Heart left ventricle (tissue), 16 donors: ENCODE data around the gene KRTAP10-6. TPM values are rescaled to one million over a fixed set of nuclear protein-coding genes. Genes with fewer than 3 reads are reported as not detected.
"Not testable (repeated sequence)": the region's sequence is repeated elsewhere in the genome, so short reads cannot be mapped to it uniquely, and the experiment has no call there.

Source experiments
- ATAC-seq, 4 donors: fragments of 200-7000 bp; cut with Tn5 transposase; one replicate each; pipeline ENCODE4 v1.9.1; 2020 to 2022; ENCODE audit warnings: moderate library complexity in 4 of 4, mild to moderate bottlenecking in 3 of 4, moderate number of reproducible peaks in 1 of 4
- DNase-seq, 5 donors: peaks; one replicate each; pipeline ENCODE4 v3.0.0-alpha.2; 2020
- H3K27ac ChIP-seq, 12 donors: fragments of 200-600 bp; sonication (generic) in 4 of 12; one replicate each; pipeline versions ENCODE4 v1.5.0 to v1.8.0; 2016 to 2022; ENCODE audit warnings: mild to moderate bottlenecking in 2 of 12
- H3K27me3 ChIP-seq, 9 donors: fragments of 200-600 bp; sonication (generic) in 2 of 9; one replicate each; pipeline versions ENCODE4 v1.5.1 to v1.8.0; 2016 to 2022; ENCODE audit warnings: mild to moderate bottlenecking in 3 of 9
- H3K36me3 ChIP-seq, 9 donors: fragments of 200-600 bp; sonication (generic) in 2 of 9; one replicate each; pipeline versions ENCODE4 v1.5.0 to v1.8.0; 2018 to 2022; ENCODE audit warnings: mild to moderate bottlenecking in 2 of 9
- H3K4me1 ChIP-seq, 12 donors: fragments of 200-600 bp; sonication (generic) in 4 of 12; one replicate each; pipeline versions ENCODE4 v1.5.0 to v1.8.0; 2016 to 2022; ENCODE audit warnings: mild to moderate bottlenecking in 3 of 12
- H3K4me3 ChIP-seq, 12 donors: fragments of 200-600 bp; sonication (generic) in 4 of 12; one replicate each; pipeline versions ENCODE4 v1.5.0 to v1.8.0; 2017 to 2022; ENCODE audit warnings: mild to moderate bottlenecking in 9 of 12, moderate library complexity in 4 of 12
- H3K9me3 ChIP-seq, 12 donors: fragments of 200-600 bp; sonication (generic) in 4 of 12; one replicate each; pipeline versions ENCODE4 v1.5.0 to v1.8.0; 2016 to 2022; ENCODE audit warnings: mild to moderate bottlenecking in 1 of 12
- POLR2A ChIP-seq, 2 donors: fragments of 450-650 bp; IDR thresholded peaks; one replicate each; pipeline ENCODE4 v1.6.1; 2017; ENCODE audit warnings: antibody characterized with exemption in 2 of 2, mild to moderate bottlenecking in 2 of 2, moderate library complexity in 2 of 2
- WGBS, 4 donors: extraction: QIAGEN DNeasy Blood & Tissue Kit in 2 of 4; methylation state at CpG; one replicate each; pipeline versions ENCODE4 v1.1.5 to v1.1.7; 2013 to 2018; 5-methylcytosine and 5-hydroxymethylcytosine counted together
- intact Hi-C, 10 donors: fragments of 100-400 bp; cut with DNase I; formaldehyde crosslinking; loops; one replicate each; pipeline versions ENCODE4 v1.11.1 to v1.14.2; 2022
- polyA plus RNA-seq, 2 donors: library from polyadenylated mRNA; stranded (reverse); fragments of 200-250 nt; gene quantifications; one replicate each; pipeline ENCODE4 v1.2.3, GENCODE V29; 2013
- total RNA-seq, 9 donors: library from RNA; depleted of rRNA in 2 of 9; stranded (reverse); fragments of >200 nt in 2 of 9; fragmentation: NEBNext Ultra II Directional in 3 of 9; extraction: Animal tissue kit (Norgen Biotek cat#: 25700) in 3 of 9; gene quantifications; one replicate each; pipeline versions ENCODE4 v1.1.0 to v1.2.4, GENCODE V29; 2016 to 2023
- TF ChIP-seq, protein P1 (sequence below), 12 donors: fragments of 200-600 bp; sonication (generic) in 4 of 12; IDR thresholded peaks; one replicate each; pipeline versions ENCODE4 v1.5.0 to v1.8.0; 2018 to 2022; ENCODE audit warnings: antibody characterized with exemption in 12 of 12, mild to moderate bottlenecking in 5 of 12
- donor health status: ischemic (EF 13 %, LVEDD 7.1; RV severe dilation, severe dysfunction).
- donor health status: healthy with polysubstance abuse.
- donor health status: DM: no; HTN: yes; CAD: no.
- donor health status: DM: no; HTN: no; CAD: no.
- donor health status: ischemic (EF 25% LVEDD 6.9; RV normal size, moderate dysfunction).
- donor health status: ischemic (EF 25% LVEDD 5.7; RV mildly dilated, moderate dysfunction).
- donor health status: healthy.
- donor health status: DM: yes; HTN: yes; CAD: no.
- donor health status: ischemic (EF 35%, LVEDD 5.7; RV mildly dilated, moderate dysfunction).
- donor health status: nonischemic (EF 11% LVEDD 7.7; RV severe dilation, severe dysfunction).
- donor health status: DM: yes; HTN: yes; CAD: no.
- donor health status: PGD.
- donor health status: ischemic (EF 29% LVEDD 5.4; RV normal size, mild dysfunction).
- donor health status: nonischemic (EF 23%, LVEDD 6.1; RV moderate dilation, normal function).

The KRTAP10-6 gene
- total and polyA plus RNA-seq, 11 donors, result not detected

- intact Hi-C loops, result no loop called here
- ATAC-seq (no peak), DNase-seq (no peak)
- WGBS, 4 donors, result 78 to 84% (median 83%) methylated on average over 12 of the region's 12 CpGs
- H3K36me3 ChIP-seq, result no peaks in the 10 kb centered on the region
- no peak for TF ChIP-seq POLR2A (IDR thresholded peaks at IDR 0.05)
- TF ChIP-seq, protein P1, sequence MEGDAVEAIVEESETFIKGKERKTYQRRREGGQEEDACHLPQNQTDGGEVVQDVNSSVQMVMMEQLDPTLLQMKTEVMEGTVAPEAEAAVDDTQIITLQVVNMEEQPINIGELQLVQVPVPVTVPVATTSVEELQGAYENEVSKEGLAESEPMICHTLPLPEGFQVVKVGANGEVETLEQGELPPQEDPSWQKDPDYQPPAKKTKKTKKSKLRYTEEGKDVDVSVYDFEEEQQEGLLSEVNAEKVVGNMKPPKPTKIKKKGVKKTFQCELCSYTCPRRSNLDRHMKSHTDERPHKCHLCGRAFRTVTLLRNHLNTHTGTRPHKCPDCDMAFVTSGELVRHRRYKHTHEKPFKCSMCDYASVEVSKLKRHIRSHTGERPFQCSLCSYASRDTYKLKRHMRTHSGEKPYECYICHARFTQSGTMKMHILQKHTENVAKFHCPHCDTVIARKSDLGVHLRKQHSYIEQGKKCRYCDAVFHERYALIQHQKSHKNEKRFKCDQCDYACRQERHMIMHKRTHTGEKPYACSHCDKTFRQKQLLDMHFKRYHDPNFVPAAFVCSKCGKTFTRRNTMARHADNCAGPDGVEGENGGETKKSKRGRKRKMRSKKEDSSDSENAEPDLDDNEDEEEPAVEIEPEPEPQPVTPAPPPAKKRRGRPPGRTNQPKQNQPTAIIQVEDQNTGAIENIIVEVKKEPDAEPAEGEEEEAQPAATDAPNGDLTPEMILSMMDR (IDR thresholded peaks at IDR 0.05), result no peak
- no peak overlapping the region for H3K4me3 ChIP-seq
- peaks cover 0 to 5% (median 0%) of the 10 kb centered on the region in 12 donors for H3K9me3 ChIP-seq
- H3K4me1 ChIP-seq, result peaks cover 0 to 9% (median 0%) of the 10 kb centered on the region in 12 donors
- peaks cover 0 to 15% (median 0%) of the 10 kb centered on the region in 9 donors for H3K27me3 ChIP-seq
- H3K27ac ChIP-seq, result no peak overlapping the region
These were observed 2.2 kb upstream of the KRTAP10-6 start for GRCh38 chr21:44594406-44594916.

DNA sequence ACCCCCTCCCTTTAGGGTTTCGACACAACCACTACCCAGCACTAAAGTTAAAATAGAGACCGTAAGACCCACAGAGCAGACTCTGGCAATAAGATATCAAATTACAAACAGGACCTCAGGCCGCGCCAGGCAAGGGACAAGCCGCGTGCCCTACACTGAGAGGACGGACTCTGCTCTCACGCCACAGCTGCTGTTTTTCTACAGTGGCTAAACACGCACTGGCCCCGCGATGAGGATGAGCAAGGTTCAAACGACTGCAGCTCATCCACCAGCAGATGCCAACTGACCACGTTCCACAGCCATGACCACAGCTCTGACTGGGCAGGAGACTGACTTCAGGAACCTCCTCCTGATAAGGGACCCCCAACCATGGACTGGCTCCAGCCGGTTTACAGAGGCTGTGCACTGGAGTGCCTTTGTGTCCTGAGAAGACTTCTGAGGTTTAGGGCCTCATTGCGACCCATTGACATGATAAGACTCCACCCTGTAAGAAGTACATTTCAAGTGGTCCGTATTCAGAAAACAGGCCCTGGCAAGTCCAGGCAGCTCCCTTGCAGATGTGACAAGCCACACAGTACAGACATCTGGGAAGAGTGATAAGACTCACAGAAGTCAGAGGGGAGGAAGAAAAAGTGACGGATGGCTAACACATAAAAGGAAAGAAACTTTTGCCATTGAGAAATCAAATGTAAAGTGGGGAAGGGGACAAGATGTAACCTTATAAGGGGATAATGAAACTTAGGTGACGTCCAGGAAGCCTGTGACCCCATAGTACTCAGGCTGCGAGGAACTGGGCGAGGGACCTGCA lies 1.5 kb upstream of the KRTAP10-6 start:
- Histone ChIP-seq H3K27ac (no peak overlapping the region), H3K9me3 (peaks cover 0 to 5% (median 0%) of the 10 kb centered on the region in 12 donors), H3K36me3 (no peaks in the 10 kb centered on the region), H3K4me3 (no peak overlapping the region), H3K27me3 (peaks cover 0 to 14% (median 0%) of the 10 kb centered on the region in 9 donors), H3K4me1 (peaks cover 0 to 9% (median 0%) of the 10 kb centered on the region in 12 donors)
- peak in 3 of 4 donors; percentile 37 to 59 (median 48) for ATAC-seq
- intact Hi-C loops, result no loop called here
- WGBS, 4 donors, result 40 to 47% (median 44%) methylated on average over 19 to 20 of the region's 20 CpGs
- peak in 1 of 5 donors; percentile 29 for DNase-seq
- TF ChIP-seq, protein P1 (IDR thresholded peaks at IDR 0.05), result no peak

GRCh38 chr21:44591801-44592130 lies 539 bp downstream of the KRTAP10-6 start:
- intact Hi-C loops, H3K4me3 ChIP-seq, H3K9me3 ChIP-seq, H3K4me1 ChIP-seq, H3K27ac ChIP-seq, H3K36me3 ChIP-seq: not testable (repeated sequence)
- DNase-seq (peak in 1 of 5 donors; percentile 29), ATAC-seq (peak in 1 of 4 donors; percentile 33)
- peaks cover 0 to 12% (median 0%) of the 10 kb centered on the region in 9 donors for H3K27me3 ChIP-seq
- WGBS, 4 donors, result 20 to 63% (median 35%) methylated on average over 1 to 4 of the region's 4 CpGs

GRCh38 chr21:44590897-44591800 lies 1.2 kb downstream of the KRTAP10-6 start:
- H3K4me3 ChIP-seq, H3K9me3 ChIP-seq, H3K4me1 ChIP-seq, intact Hi-C loops, H3K27ac ChIP-seq, H3K36me3 ChIP-seq, DNase-seq, ATAC-seq: not testable (repeated sequence)
- WGBS, 4 donors, result 48 to 74% (median 56%) methylated on average over 10 to 18 of the region's 19 CpGs
- H3K27me3 ChIP-seq, result peaks cover 0 to 18% (median 0%) of the 10 kb centered on the region in 9 donors

- Histone ChIP-seq H3K27ac (no peak overlapping the region), H3K9me3 (peaks cover 0 to 3% (median 0%) of the 10 kb centered on the region in 12 donors), H3K4me1 (peaks cover 0 to 9% (median 0%) of the 10 kb centered on the region in 12 donors), H3K27me3 (peaks cover 0 to 27% (median 0%) of the 10 kb centered on the region in 9 donors), H3K4me3 (no peak overlapping the region), H3K36me3 (no peaks in the 10 kb centered on the region)
- DNase-seq (peak in 1 of 5 donors; percentile 22), ATAC-seq (no peak)
- intact Hi-C loops, result no loop called here
- WGBS, 4 donors, result 76 to 86% (median 80%) methylated on average over 1 to 10 of the region's 10 CpGs
- TF ChIP-seq, protein P1 (IDR thresholded peaks at IDR 0.05), result no peak
- no peak for TF ChIP-seq POLR2A (IDR thresholded peaks at IDR 0.05)
These were observed 2.0 kb downstream of the KRTAP10-6 start for GRCh38 chr21:44590311-44590721.
